Loucy (cell line): ENCODE measurements around the gene PELO.

Experiments
- H2AFZ ChIP-seq: fragments of 200-600 bp; sonication (generic); 2 replicates; pipeline ENCODE4 v1.6.0; 2016; ENCODE audit warnings: antibody characterized with exemption, mild to moderate bottlenecking, low read length, moderate library complexity
- H3F3A ChIP-seq: fragments of 200-600 bp; 2 replicates; pipeline ENCODE4 v1.6.0; 2016; ENCODE audit warnings: antibody characterized with exemption, low read depth, mild to moderate bottlenecking
- H3K27me3 ChIP-seq: fragments of 200-600 bp; sonication (generic); 2 replicates; pipeline ENCODE4 v1.6.1; 2014; ENCODE audit warnings: low read length, mild to moderate bottlenecking; ENCODE audit not compliant: insufficient read depth, poor library complexity, severe bottlenecking
- H3K36me3 ChIP-seq: fragments of 200-600 bp; sonication (generic); 2 replicates; pipeline ENCODE4 v1.6.1; 2016; ENCODE audit warnings: low read length; ENCODE audit not compliant: insufficient read depth
- H3K4me1 ChIP-seq: fragments of 200-600 bp; sonication (generic); 2 replicates; pipeline ENCODE4 v1.5.1; 2014; ENCODE audit warnings: low read length, mild to moderate bottlenecking; ENCODE audit not compliant: insufficient read depth, poor library complexity, severe bottlenecking
- H3K4me2 ChIP-seq: fragments of 200-600 bp; sonication (generic); 2 replicates; pipeline ENCODE4 v1.6.0; 2014; ENCODE audit warnings: antibody characterized with exemption, low read length, low read depth, mild to moderate bottlenecking; ENCODE audit not compliant: poor library complexity, severe bottlenecking
- H3K4me3 ChIP-seq: fragments of 200-600 bp; sonication (generic); 2 replicates; pipeline ENCODE4 v1.5.1; 2014; ENCODE audit warnings: low read length, mild to moderate bottlenecking, mixed read lengths; ENCODE audit not compliant: poor library complexity, severe bottlenecking
- H3K79me2 ChIP-seq: fragments of 200-600 bp; sonication (generic); 2 replicates; pipeline ENCODE4 v1.6.1; 2014; ENCODE audit warnings: low read length; ENCODE audit not compliant: insufficient read depth
- H3K9ac ChIP-seq: fragments of 200-600 bp; sonication (generic); 2 replicates; pipeline ENCODE4 v1.6.0; 2014; ENCODE audit warnings: mild to moderate bottlenecking, low read depth, low read length, moderate library complexity; ENCODE audit not compliant: poor library complexity, severe bottlenecking
- H3K9me2 ChIP-seq: fragments of 200-600 bp; sonication (generic); replicated peaks from 2 replicates; pipeline ENCODE4 v1.6.1; 2016; ENCODE audit warnings: low read depth, low read length, mixed read lengths
- H3K9me3 ChIP-seq: fragments of 200-600 bp; sonication (generic); 2 replicates; pipeline ENCODE4 v1.6.1; 2014; ENCODE audit warnings: mild to moderate bottlenecking, antibody characterized with exemption, low read length, low read depth; ENCODE audit not compliant: insufficient read depth
- H4K20me1 ChIP-seq: fragments of 200-600 bp; sonication (generic); 2 replicates; pipeline ENCODE4 v1.6.0; 2014; ENCODE audit warnings: antibody characterized with exemption, low read length, mild to moderate bottlenecking; ENCODE audit not compliant: insufficient read depth, poor library complexity, severe bottlenecking
- CTCF ChIP-seq: fragments of 200-600 bp; sonication (generic); conservative IDR thresholded peaks from 2 replicates; pipeline ENCODE4 v1.5.1; 2014; ENCODE audit warnings: mild to moderate bottlenecking, antibody characterized with exemption, low read length
- EZH2phosphoT487 ChIP-seq: fragments of 200-600 bp; IDR thresholded peaks from 2 replicates; pipeline ENCODE4 v1.6.1; 2018; ENCODE audit warnings: antibody characterized with exemption, mild to moderate bottlenecking, moderate library complexity, borderline replicate concordance

Gene PELO

DNA sequence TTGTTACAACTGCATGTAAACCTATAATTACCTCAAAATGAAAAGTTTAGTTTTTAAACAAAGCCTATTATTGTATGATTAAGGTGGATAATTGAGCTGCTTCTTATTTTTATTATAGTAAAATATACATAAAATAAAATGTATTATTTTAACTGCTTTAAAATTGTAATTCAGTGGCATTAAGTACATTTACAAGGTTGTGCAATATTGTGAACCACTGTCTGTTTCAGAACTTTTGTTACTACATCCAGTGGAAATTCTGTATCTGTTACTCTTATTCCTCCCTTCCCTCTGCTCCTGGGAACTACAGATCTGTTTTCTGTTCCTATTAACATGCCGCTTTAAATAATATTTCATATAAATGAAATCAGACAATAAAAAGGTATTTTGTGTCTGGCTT is 37.1 kb downstream of the PELO start:
- no peaks in the 10 kb centered on the region for H3K79me2 ChIP-seq
- no peaks in the 10 kb centered on the region for H3K36me3 ChIP-seq
- no peaks in the 10 kb centered on the region for H4K20me1 ChIP-seq
- H3K9me2 ChIP-seq, result no peaks in the 10 kb centered on the region
- peaks cover 7% of the 10 kb centered on the region; the same call in 1 of the 2 replicates for H3K9me3 ChIP-seq
- no peaks in the 10 kb centered on the region for H3F3A ChIP-seq
- TF ChIP-seq EZH2phosphoT487, result no peak
- no peak for TF ChIP-seq CTCF
- no peak overlapping the region for H2AFZ ChIP-seq
- no peak overlapping the region for H3K4me3 ChIP-seq
- H3K27me3 ChIP-seq, result no peaks in the 10 kb centered on the region
- H3K4me2 ChIP-seq, result no peak overlapping the region
- H3K9ac ChIP-seq, result no peak overlapping the region
- H3K4me1 ChIP-seq, result peaks cover 5% of the 10 kb centered on the region

DNA sequence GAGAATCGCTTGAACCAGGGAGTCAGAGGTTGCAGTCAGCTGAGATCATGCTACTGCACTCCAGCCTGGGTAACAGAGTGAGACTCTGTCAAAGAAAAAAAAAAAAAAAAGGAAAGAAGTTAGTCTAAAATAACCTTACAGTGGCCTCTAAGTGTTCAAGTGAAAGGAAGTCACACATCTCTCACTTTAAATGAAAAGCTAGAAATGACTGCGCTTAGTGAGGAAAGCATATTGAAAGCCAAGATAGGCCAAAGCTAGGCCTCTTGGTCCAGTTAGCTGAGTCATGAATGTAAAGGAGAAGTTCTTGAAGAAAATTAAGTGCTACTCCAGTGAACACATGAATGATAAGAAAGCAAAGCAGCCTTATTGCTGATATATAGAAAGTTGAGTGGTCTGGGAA is 38.1 kb downstream of the PELO start:
- peak overlapping the region; percentile 65 for H2AFZ ChIP-seq
- H3K27me3 ChIP-seq, result no peaks in the 10 kb centered on the region
- no peak overlapping the region for H3K9ac ChIP-seq
- no peaks in the 10 kb centered on the region for H3K79me2 ChIP-seq
- peaks cover 5% of the 10 kb centered on the region for H3K4me1 ChIP-seq
- no peak overlapping the region for H3K4me2 ChIP-seq
- peaks cover 7% of the 10 kb centered on the region; the same call in 1 of the 2 replicates for H3K9me3 ChIP-seq
- TF ChIP-seq CTCF (no peak), EZH2phosphoT487 (no peak)
- H3K4me3 ChIP-seq, result no peak overlapping the region
- H3K9me2 ChIP-seq, result no peaks in the 10 kb centered on the region
- no peaks in the 10 kb centered on the region for H3K36me3 ChIP-seq
- H4K20me1 ChIP-seq, result no peaks in the 10 kb centered on the region
- no peaks in the 10 kb centered on the region for H3F3A ChIP-seq

DNA sequence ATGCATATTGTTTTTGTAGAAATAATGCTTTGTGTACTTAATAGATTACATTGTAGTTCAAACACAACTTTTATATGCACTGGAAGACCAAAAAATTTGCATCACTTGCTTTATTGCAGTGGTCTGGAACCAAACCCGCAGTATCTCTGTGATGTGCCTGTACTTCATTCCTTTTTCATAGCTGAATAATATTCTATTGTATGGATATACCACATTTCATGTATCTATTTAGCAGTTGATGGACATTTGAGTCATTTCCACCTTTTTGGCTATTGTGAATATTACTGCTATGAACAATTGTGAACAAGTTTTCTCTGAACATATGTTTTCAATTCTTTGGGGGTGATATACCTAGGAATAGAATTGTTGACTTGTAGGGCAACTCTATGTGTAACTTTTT is 40.1 kb downstream of the PELO start:
- Histone ChIP-seq H3F3A (no peaks in the 10 kb centered on the region), H3K9me3 (peaks cover 7% of the 10 kb centered on the region; the same call in 1 of the 2 replicates)
- TF ChIP-seq CTCF (no peak), EZH2phosphoT487 (no peak)

More for the DNA sequence above, 40.1 kb downstream of the PELO start:
- H3K79me2 ChIP-seq, result no peaks in the 10 kb centered on the region
- no peaks in the 10 kb centered on the region for H4K20me1 ChIP-seq
- no peak overlapping the region for H2AFZ ChIP-seq
- no peaks in the 10 kb centered on the region for H3K27me3 ChIP-seq
- H3K4me3 ChIP-seq, result no peak overlapping the region
- no peak overlapping the region for H3K9ac ChIP-seq
- no peak overlapping the region for H3K4me2 ChIP-seq
- peaks cover 5% of the 10 kb centered on the region for H3K4me1 ChIP-seq
- H3K9me2 ChIP-seq, result no peaks in the 10 kb centered on the region
- no peaks in the 10 kb centered on the region for H3K36me3 ChIP-seq
